Right lobe of liver (tissue), 4 donors: ENCODE data around the gene AJUBA.

Experiments
- CTCF ChIP-seq, 4 donors: fragments of 200-600 bp in 3 of 4; fragments of 450-650 bp in 1 of 4; IDR thresholded peaks; one replicate each; pipeline versions ENCODE4 v1.5.1 to v1.8.0; 2016 to 2022; ENCODE audit warnings: antibody characterized with exemption in 4 of 4, mild to moderate bottlenecking in 2 of 4
- POLR2A ChIP-seq: fragments of 450-650 bp; IDR thresholded peaks from one replicate; pipeline ENCODE4 v1.6.1; 2017; ENCODE audit warnings: antibody characterized with exemption, mild to moderate bottlenecking
- donor health status: DM: no; HTN: no; CAD: no.
- donor health status: DM: no; HTN: no; CAD: no.
- donor health status: DM: no; HTN: yes; CAD: no.

DNA sequence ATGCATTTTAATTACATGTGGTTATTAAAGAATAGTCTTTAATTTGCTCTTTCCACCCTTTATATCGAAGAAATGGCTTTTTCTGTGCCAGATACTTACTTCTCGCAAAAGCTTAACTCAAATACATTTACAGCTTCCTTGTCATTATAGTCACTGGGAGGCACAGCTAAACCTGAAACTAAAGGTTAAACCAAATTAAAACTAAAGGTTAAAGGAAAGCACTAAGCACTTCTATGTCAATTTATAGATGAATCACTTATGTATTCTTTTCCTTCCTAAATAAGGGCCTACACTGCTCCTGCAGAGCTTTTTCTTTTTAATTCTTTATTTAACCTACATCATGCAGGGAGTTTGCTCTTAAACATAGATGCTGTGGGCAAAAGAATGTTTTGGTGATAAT lies 18.5 kb upstream of the AJUBA start:
- TF ChIP-seq CTCF (IDR thresholded peaks at IDR 0.05) (no peak), POLR2A (no peak)
